HL-60 (cell line): ENCODE results near the gene FBXL15.

Source experiments
- DNase-seq, 2 experiments: peaks; one replicate each; pipeline ENCODE4 v3.0.0-alpha.2; 2010 to 2020; ENCODE audit warnings: low read depth in 1 of 2, low spot score in 1 of 2
- H3K27ac ChIP-seq: fragments of 250-450 bp; sonication (Bioruptor Pico); replicated peaks from 2 replicates; pipeline ENCODE4 v1.5.1; 2020; ENCODE audit warnings: mild to moderate bottlenecking, moderate library complexity
- H3K27me3 ChIP-seq: fragments of 250-450 bp; sonication (Bioruptor Pico); 2 replicates; pipeline ENCODE4 v1.5.1; 2021; ENCODE audit warnings: mild to moderate bottlenecking, moderate library complexity; ENCODE audit not compliant: insufficient read depth, poor library complexity, severe bottlenecking
- H3K4me3 ChIP-seq: replicated peaks from 2 replicates; pipeline ENCODE4 v1.5.1; 2011; ENCODE audit warnings: mild to moderate bottlenecking, control low read depth, low read length; ENCODE audit not compliant: insufficient read depth
- GABPA ChIP-seq: IDR thresholded peaks from 2 replicates; pipeline ENCODE4 v1.6.1; 2012; ENCODE audit warnings: low read depth
- POLR2AphosphoS5 ChIP-seq: IDR thresholded peaks from 2 replicates; pipeline ENCODE4 v1.6.1; 2012; ENCODE audit warnings: low read depth
- REST ChIP-seq: IDR thresholded peaks from 2 replicates; pipeline ENCODE4 v1.6.1; 2012; ENCODE audit warnings: low read depth; ENCODE audit not compliant: insufficient replicate concordance
- SPI1 ChIP-seq: IDR thresholded peaks from 2 replicates; pipeline ENCODE4 v1.6.1; 2012; ENCODE audit warnings: low read depth, mild to moderate bottlenecking, borderline replicate concordance
- TF ChIP-seq, protein P1 (sequence below): IDR thresholded peaks from one replicate; pipeline ENCODE4 v1.5.1; 2011; ENCODE audit warnings: low read length, control low read depth, inconsistent platforms; ENCODE audit not compliant: insufficient read depth

FBXL15 gene

GRCh38 chr10:102455893-102456471, 35.3 kb downstream of the FBXL15 start:
- H3K4me3 ChIP-seq = no peak overlapping the region
- peak; percentile 19 to 60 for DNase-seq
- no peak overlapping the region; the same call in 1 of the 2 replicates for H3K27ac ChIP-seq
- H3K27me3 ChIP-seq = no peaks in the 10 kb centered on the region
- no peak for TF ChIP-seq GABPA
- no peak for TF ChIP-seq SPI1
- TF ChIP-seq REST = no peak
- TF ChIP-seq POLR2AphosphoS5 = no peak
- TF ChIP-seq, protein P1, sequence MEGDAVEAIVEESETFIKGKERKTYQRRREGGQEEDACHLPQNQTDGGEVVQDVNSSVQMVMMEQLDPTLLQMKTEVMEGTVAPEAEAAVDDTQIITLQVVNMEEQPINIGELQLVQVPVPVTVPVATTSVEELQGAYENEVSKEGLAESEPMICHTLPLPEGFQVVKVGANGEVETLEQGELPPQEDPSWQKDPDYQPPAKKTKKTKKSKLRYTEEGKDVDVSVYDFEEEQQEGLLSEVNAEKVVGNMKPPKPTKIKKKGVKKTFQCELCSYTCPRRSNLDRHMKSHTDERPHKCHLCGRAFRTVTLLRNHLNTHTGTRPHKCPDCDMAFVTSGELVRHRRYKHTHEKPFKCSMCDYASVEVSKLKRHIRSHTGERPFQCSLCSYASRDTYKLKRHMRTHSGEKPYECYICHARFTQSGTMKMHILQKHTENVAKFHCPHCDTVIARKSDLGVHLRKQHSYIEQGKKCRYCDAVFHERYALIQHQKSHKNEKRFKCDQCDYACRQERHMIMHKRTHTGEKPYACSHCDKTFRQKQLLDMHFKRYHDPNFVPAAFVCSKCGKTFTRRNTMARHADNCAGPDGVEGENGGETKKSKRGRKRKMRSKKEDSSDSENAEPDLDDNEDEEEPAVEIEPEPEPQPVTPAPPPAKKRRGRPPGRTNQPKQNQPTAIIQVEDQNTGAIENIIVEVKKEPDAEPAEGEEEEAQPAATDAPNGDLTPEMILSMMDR = no peak

DNA sequence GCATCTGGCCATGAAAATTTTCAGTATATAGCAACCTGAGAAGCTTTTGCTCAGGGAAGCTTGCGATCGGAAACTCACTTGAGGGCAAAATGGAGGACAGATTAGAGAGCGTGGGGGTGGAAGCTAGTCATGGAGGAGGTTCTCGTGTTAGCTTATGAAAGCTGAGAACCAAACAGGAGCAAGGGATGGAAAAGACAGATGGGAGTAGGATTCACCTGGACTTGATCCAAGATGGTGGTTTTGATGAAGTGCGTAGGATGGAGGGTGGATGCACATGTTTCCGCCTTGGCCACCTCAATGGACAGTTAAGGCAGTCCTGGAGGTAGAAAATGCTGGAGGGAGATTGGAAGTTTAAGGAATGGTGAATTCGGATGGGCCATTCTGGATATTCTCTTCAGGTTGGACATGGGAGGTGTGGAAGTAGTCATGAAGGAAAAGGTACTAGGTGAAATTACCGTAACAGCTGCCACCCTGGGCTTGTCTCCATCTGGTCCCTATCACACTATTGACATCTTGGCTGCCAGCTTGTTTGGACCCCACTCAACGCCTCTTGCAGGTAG, 37.0 kb downstream of the FBXL15 start:
- H3K27ac ChIP-seq = no peak overlapping the region
- H3K4me3 ChIP-seq = no peak overlapping the region
- TF ChIP-seq, protein P1 = no peak
- no peak for TF ChIP-seq REST
- no peaks in the 10 kb centered on the region for H3K27me3 ChIP-seq
- DNase-seq = no peak

GRCh38 chr10:102458656-102459055, 38.0 kb downstream of the FBXL15 start:
- DNase-seq = no peak
- no peak overlapping the region for H3K4me3 ChIP-seq
- TF ChIP-seq, protein P1 = no peak
- no peak for TF ChIP-seq SPI1
- TF ChIP-seq POLR2AphosphoS5 = no peak
- TF ChIP-seq REST = no peak
- TF ChIP-seq GABPA = no peak
- H3K27ac ChIP-seq = no peak overlapping the region
- H3K27me3 ChIP-seq = no peaks in the 10 kb centered on the region
